ENCODE results near the gene SEC23B.
A peak's percentile ranks its signal among the peaks of the same experiment; 100 is the strongest.
"Not testable (repeated sequence)": the region's sequence is repeated elsewhere in the genome, so short reads cannot be mapped to it uniquely, and the experiment has no call there.

SEC23B gene

GRCh38 chr20:18526761-18527160 is 19.0 kb downstream of the SEC23B start:
- DNase-seq, result not testable (repeated sequence)

GRCh38 chr20:18527339-18527738 is 19.6 kb downstream of the SEC23B start:
- no peak for DNase-seq

GRCh38 chr20:18527836-18528235 is 20.1 kb downstream of the SEC23B start:
- DNase-seq, result no peak

GRCh38 chr20:18529041-18529440 is 21.3 kb downstream of the SEC23B start:
- DNase-seq, result no peak

GRCh38 chr20:18532626-18533025 is 24.9 kb downstream of the SEC23B start:
- DNase-seq, result no peak

- DNase-seq, result no peak
Observed at GRCh38 chr20:18533491-18533890, 25.8 kb downstream of the SEC23B start.

- no peak for DNase-seq
Observed at GRCh38 chr20:18533978-18534644, 26.4 kb downstream of the SEC23B start.

GRCh38 chr20:18537651-18538050 is 29.9 kb downstream of the SEC23B start:
- DNase-seq, result no peak

- DNase-seq, result no peak
Observed at GRCh38 chr20:18541741-18542140, 34.0 kb downstream of the SEC23B start.

- DNase-seq, result no peak
Observed at GRCh38 chr20:18543216-18543615, 35.5 kb downstream of the SEC23B start.

GRCh38 chr20:18543932-18544331 is 36.2 kb downstream of the SEC23B start:
- no peak for DNase-seq

GRCh38 chr20:18545566-18545965 is 37.8 kb downstream of the SEC23B start:
- no peak for DNase-seq

- DNase-seq, result no peak
Observed at GRCh38 chr20:18548465-18548864, 40.7 kb downstream of the SEC23B start.

GRCh38 chr20:18553746-18554145 is 46.0 kb downstream of the SEC23B start:
- DNase-seq, result no peak

- DNase-seq, result peak; percentile 98
Observed at GRCh38 chr20:18566892-18567738, 59.4 kb downstream of the SEC23B start, which contains the start of gene SMIM26. SMIM26 (plus strand) TSS chr20:18567432; CDS start chr20:18567479, 47 bp downstream.

- DNase-seq, result no peak
Observed at GRCh38 chr20:18567739-18568091, 60.0 kb downstream of the SEC23B start.

- DNase-seq, result no peak
Observed at GRCh38 chr20:18571009-18571408, 63.3 kb downstream of the SEC23B start.

GRCh38 chr20:18571578-18571977 is 63.8 kb downstream of the SEC23B start:
- DNase-seq, result no peak

GRCh38 chr20:18577942-18578341 is 70.2 kb downstream of the SEC23B start:
- DNase-seq, result no peak

- DNase-seq, result no peak
Observed at GRCh38 chr20:18578581-18578980, 70.8 kb downstream of the SEC23B start.

- DNase-seq, result no peak
Observed at GRCh38 chr20:18580012-18580411, 72.3 kb downstream of the SEC23B start.

GRCh38 chr20:18585134-18585533 is 77.4 kb downstream of the SEC23B start:
- DNase-seq, result no peak

- DNase-seq, result peak; percentile 95
Observed at GRCh38 chr20:18587665-18588573, 80.2 kb downstream of the SEC23B start, which contains the start of gene DTD1. DTD1 (plus strand) TSS chr20:18588054; CDS start chr20:18588073, 19 bp downstream.

All from activated effector memory CD4-positive, alpha-beta T cell treated with anti-CD3 and anti-CD28 coated beads, Interleukin-2, amount 50 U/mL, for 16 hours (primary cell).